Tibial nerve (tissue), 4 donors: ENCODE results near the gene PRODH2.

Experiments used
- CTCF ChIP-seq, 5 experiments: fragments of 200-600 bp in 3 of 5; fragments of 450-650 bp in 2 of 5; sonication (generic) in 3 of 5; IDR thresholded peaks; one replicate each; pipeline ENCODE4 v1.5.1; 2016 to 2019; ENCODE audit warnings: antibody characterized with exemption in 5 of 5, mild to moderate bottlenecking in 3 of 5, moderate library complexity in 2 of 5
- EP300 ChIP-seq, 2 donors: sonication (generic); formaldehyde crosslinking; IDR thresholded peaks; one replicate each; pipeline ENCODE4 v1.6.1; 2017; ENCODE audit warnings: antibody characterized with exemption in 2 of 2, mild to moderate bottlenecking in 1 of 2

- TF ChIP-seq EP300 (IDR thresholded peaks at IDR 0.05) (no peak), CTCF (IDR thresholded peaks at IDR 0.05) (no peak)
These were observed 38.2 kb downstream of the PRODH2 start for GRCh38 chr19:35774274-35775045.
